GM18867 (cell line): Measurements from ENCODE around the gene TAF10.

Experiments
- ATAC-seq: cut with Tn5 transposase; IDR thresholded peaks from one replicate; pipeline ENCODE4 v1.9.1; 2021; ENCODE audit warnings: mild to moderate bottlenecking, moderate library complexity; ENCODE audit not compliant: unreplicated experiment

The TAF10 gene

DNA sequence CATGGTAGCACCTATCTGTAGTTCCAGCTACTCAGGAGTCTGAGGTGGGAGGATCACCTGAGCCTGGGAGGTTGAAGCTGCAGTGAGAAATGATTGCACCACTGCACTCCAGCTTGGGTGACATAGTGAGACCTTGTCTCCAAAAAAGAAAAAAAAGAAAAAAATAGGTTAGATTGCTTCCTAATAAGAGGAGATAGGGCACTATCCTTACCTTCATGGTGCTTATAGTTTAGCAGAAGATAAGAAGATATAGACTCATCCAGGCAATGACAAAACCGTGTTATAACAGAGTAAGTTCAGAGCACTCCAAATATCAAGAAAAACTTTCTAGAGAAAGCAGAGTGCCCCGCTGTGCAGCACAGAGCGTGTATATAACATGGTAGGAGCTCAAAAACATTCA is 50.7 kb downstream of the TAF10 start:
- no peak for ATAC-seq
